Embryonic facial prominence (tissue), 1 donor: ENCODE measurements around the gene NFIA.

Source experiments
- DNase-seq: peaks from one replicate; pipeline ENCODE4 v3.0.0-alpha.2; 2016; ENCODE audit errors: extremely low spot score

NFIA gene

DNA sequence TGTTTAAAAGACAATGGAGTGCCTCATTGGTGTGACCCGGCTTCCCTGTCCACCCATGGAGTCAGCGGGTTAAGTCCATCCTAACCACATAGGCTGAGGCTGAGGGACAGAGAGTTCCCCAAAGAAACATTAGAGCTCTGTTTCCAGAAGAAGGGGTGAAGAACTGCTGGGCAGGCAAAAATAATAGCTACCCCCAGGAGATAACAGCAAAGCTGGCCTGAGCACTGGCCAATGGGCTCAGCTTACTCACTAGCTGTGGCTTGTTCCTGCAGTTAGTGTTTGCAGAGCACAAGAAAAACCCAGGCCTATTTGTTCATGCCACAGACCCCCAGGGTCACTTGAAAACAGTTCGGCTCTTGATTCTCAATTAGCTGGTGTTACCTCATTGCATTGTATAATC is 311.2 kb downstream of the NFIA start:
- DNase-seq, result no peak

- no peak for DNase-seq
These were observed 312.9 kb downstream of the NFIA start for GRCh38 chr1:61395146-61395800.

GRCh38 chr1:61397495-61397894 is 315.1 kb downstream of the NFIA start:
- DNase-seq, result no peak

DNA sequence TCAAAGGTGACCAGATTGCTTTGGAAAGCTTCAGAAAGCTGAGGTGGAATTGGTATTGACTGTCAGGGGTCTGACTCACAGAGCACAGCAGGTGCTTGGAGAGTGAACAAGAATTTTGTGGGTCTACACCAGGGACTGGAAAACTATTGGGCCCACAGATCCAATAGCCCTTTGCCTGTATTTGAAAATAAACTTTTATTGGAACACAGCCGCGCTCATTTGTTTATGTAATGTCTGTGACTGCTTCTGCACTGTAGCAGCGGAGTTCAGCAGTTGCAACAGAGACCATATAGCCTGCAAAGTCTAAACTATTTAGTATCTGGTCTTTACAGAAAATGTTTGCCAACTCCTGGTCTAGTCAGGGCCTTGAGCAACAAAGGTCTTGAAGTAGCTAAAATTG is 315.6 kb downstream of the NFIA start:
- DNase-seq, result no peak

DNA sequence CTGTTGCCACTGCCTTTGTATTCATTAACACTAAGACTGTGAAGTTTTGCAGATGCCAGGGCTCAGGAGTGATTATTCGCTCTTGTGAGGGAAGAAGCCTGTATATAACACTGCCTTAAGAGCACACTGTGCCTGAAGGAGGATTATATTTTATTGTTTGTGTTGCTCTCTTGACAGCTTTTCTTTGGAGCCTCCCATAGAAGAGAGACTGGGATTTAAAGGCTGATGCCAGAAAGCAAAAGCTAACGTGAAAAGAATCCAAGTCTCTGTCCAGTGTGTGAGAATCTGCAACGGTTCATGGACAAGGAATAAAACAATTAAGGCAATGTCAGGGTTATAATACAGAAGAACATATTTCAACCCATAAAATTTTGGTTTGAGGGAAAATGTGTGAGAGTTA is 316.8 kb downstream of the NFIA start:
- DNase-seq, result no peak

- DNase-seq, result no peak
These were observed 317.9 kb downstream of the NFIA start for GRCh38 chr1:61400131-61400770.

- no peak for DNase-seq
These were observed 318.6 kb downstream of the NFIA start for GRCh38 chr1:61400997-61401396.

- DNase-seq, result no peak
These were observed 321.6 kb downstream of the NFIA start for GRCh38 chr1:61403679-61404596.

GRCh38 chr1:61404597-61405376 is 322.4 kb downstream of the NFIA start:
- DNase-seq, result no peak

GRCh38 chr1:61406467-61406866 is 324.1 kb downstream of the NFIA start:
- no peak for DNase-seq

DNA sequence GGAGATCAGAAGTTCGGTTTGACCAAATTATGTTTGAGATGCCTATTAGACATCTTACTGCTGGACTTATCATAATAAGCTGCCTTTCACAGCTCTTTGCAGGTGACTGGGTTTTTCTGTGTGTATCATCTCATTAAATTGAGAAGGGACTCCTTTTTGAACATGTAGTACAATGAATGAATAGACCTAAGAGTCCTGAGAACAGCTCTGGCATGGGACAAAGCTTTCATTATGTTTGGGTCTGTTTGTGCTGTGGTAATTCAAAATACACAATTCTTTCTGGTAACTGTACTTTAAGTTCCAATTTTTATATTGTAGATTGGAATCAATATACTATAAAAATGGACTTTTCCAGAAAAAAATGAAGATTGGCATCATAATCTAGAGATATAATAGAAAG is 330.2 kb downstream of the NFIA start:
- DNase-seq, result no peak

- no peak for DNase-seq
These were observed 336.8 kb downstream of the NFIA start for GRCh38 chr1:61419196-61419595.

DNA sequence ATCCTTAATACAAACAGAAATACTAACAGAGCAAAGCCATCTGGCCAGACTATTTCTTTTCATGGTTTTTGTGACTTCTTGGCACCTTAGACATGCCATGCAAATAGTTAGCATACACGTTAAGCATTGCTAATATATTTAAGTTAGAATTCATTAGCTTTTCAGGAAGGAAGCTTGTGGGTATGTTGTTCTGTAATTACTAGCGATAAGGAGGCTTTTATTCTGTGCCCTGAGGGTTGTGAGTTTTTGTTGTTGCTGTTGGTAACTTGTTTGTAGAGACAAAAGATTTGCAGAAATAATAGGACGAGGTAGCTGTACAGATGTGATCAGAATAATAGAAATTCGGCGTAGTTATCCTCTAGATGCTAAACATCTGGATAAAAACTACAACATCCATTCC is 337.3 kb downstream of the NFIA start:
- no peak for DNase-seq

- no peak for DNase-seq
These were observed 337.9 kb downstream of the NFIA start for GRCh38 chr1:61420243-61420642.

DNA sequence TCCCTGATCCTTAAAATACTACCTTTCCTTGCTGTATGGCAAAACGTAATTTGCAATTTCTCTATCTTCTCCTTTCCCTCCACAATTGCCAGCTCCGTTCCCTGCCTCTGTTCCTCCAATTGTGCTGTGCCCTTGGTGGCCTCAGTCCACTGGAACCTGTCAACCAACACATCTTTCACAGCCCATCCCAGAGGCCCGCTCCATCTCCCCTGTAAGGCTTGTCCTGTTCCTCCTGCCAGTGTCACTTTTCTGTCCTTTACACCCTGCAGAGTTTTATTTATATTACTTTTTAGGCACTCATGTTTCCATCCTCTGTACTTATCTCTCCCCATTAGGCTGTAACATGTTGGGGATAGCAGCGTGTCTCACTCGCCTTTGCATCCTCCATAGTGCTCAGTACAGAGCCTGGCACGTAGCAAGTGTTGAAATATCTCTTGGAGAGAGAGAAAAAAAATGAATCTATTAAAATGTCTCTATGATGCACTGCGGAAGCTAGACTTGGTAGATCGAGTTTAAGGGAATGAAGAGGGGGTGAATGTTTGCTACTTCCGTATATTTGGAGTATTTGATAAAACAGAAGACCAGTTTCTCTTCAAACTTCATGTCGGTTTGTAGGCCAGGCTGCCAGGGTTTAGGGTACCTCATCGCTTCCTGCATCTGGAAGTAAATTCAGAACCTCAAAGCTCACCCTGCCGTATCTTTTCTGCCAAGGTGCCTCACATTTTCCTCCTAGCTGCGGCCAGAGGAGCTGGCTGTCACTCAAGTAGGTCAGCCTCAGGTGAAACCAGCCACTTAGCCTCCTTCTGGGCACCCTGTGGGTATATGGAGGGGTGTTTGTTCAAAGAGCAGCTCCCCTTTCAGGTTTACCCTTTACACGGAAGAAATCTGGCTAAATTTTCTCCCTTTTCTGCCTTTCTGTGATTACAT is 338.8 kb downstream of the NFIA start:
- DNase-seq, result no peak

DNA sequence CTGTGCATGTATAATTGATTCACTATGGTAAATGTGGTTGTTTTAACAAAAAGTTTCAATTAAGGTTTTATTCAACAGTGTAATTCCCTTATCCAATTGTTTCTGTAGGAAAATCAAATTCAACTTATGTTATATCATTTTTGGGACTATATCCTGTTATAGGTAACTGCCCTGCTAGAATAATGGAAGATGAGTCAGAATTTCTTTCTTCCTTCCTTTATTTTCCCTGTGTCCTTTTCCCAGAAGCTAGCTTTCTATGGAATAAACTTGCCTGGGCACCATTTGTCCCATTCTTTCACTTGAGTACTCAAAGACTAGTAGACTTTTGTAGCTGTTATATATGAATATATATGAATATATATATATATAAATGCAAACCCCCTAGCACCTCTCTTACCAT is 341.3 kb downstream of the NFIA start:
- no peak for DNase-seq

DNA sequence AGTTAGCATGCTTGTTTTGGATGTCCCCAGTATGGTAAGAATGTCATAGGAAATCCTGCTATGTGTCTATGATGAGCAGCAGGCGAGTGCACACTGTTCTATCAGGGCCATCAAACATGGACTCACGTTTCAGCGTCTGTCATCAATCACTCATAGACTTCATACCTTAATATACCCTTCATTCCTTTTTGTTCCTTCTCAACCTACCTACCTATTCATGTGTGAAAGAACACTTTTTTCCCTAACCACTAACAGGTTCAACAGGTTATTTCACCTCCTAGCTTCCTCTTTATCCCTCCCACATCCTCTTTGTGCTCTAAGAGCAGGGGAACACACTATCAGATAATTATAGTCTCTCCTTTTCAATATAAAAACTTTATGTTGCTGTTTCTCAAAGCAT is 342.0 kb downstream of the NFIA start:
- DNase-seq, result no peak

DNA sequence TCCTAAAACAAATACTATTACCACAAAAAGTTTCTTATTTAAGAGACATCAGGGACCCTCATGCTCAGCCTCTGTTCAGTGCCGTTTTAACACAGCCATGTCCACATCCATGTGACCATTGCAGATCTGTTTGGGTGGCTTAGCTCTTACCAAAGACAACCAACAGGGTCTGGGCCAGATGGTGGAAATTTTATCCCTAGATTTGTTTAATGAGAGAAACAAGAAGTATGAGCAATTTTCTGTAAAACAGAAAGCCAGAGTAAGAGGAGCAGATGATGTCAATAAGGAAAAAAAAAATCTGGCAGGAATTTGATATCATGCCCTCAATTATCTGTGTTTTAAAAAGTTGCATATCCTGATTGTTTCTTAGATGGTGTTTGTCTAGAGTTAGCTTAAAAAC is 342.7 kb downstream of the NFIA start:
- no peak for DNase-seq

DNA sequence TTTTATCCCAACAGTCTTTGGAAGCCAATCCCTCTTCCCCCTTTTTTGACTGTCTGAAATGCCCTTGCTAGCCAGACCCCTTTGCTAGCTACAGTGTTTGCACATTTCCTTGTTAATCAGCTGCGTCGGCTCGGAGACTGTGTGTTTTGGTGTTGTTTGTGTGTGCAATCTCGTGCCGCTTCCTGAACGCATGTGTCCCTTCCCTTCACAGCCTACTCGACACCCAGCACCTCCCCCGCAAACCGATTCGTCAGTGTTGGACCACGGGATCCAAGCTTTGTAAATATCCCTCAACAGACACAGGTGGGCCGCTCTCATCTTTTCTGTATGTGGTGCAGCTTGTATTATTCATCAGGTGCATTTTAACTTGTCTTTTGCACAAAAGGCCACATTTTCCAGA is 343.9 kb downstream of the NFIA start:
- DNase-seq, result no peak

- DNase-seq, result no peak
These were observed 344.5 kb downstream of the NFIA start for GRCh38 chr1:61426885-61427284.

DNA sequence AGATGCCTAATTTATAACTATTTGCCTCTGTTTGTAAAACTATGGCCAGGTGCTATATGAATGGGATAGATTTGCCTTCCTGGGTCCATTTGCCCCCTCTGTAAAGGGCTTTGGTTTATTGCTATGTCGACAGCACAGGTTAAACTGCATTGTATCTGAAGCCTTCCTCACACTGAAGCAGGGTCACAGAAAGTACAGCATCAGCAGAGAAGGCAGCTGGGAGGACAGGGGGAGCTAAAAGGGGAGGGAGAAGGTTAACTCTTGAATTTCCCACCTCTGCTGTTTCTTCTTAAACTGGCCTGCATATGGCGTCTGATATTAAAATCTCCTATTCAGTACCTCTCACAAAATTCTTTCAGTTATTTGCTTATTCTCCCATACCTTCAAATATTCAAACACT is 345.1 kb downstream of the NFIA start:
- DNase-seq, result no peak
